Tibial nerve (tissue), 4 donors: ENCODE data around the gene NPAP1. TPM values are rescaled to one million over a fixed set of nuclear protein-coding genes. Genes with fewer than 3 reads are reported as not detected.

ENCODE experiments used
- DNase-seq, 2 donors: peaks; one replicate each; pipeline ENCODE4 v3.0.0-alpha.2; 2019; ENCODE audit warnings: low spot score in 2 of 2
- H3K27ac ChIP-seq, 4 donors: fragments of 200-600 bp; sonication (generic) in 3 of 4; one replicate each; pipeline ENCODE4 v1.5.1; 2017 to 2019; ENCODE audit warnings: mild to moderate bottlenecking in 1 of 4
- H3K27me3 ChIP-seq, 2 donors: fragments of 200-600 bp; sonication (generic) in 1 of 2; one replicate each; pipeline versions ENCODE4 v1.5.1 to v1.6.0; 2017 to 2019
- H3K36me3 ChIP-seq, 3 donors: fragments of 200-600 bp; sonication (generic); one replicate each; pipeline ENCODE4 v1.5.1; 2018 to 2019
- H3K4me1 ChIP-seq, 4 donors: fragments of 200-600 bp; sonication (generic) in 3 of 4; one replicate each; pipeline ENCODE4 v1.5.1; 2017 to 2019
- H3K4me3 ChIP-seq, 4 donors: fragments of 200-600 bp; sonication (generic) in 3 of 4; one replicate each; pipeline ENCODE4 v1.5.1; 2017 to 2019; ENCODE audit warnings: mild to moderate bottlenecking in 1 of 4, moderate library complexity in 1 of 4
- H3K9me3 ChIP-seq, 4 donors: fragments of 200-600 bp; sonication (generic) in 3 of 4; one replicate each; pipeline ENCODE4 v1.5.1; 2017 to 2019
- CTCF ChIP-seq, 5 experiments: fragments of 200-600 bp in 3 of 5; fragments of 450-650 bp in 2 of 5; sonication (generic) in 3 of 5; IDR thresholded peaks; one replicate each; pipeline ENCODE4 v1.5.1; 2016 to 2019; ENCODE audit warnings: antibody characterized with exemption in 5 of 5, mild to moderate bottlenecking in 3 of 5, moderate library complexity in 2 of 5
- EP300 ChIP-seq, 2 donors: sonication (generic); formaldehyde crosslinking; IDR thresholded peaks; one replicate each; pipeline ENCODE4 v1.6.1; 2017; ENCODE audit warnings: antibody characterized with exemption in 2 of 2, mild to moderate bottlenecking in 1 of 2
- POLR2A ChIP-seq, 2 donors: fragments of 450-650 bp; IDR thresholded peaks; one replicate each; pipeline ENCODE4 v1.6.1; 2017; ENCODE audit warnings: antibody characterized with exemption in 2 of 2, mild to moderate bottlenecking in 2 of 2, moderate library complexity in 2 of 2
- WGBS, 2 donors: methylation state at CpG; one replicate each; pipeline ENCODE4 v1.1.5; 2018; 5-methylcytosine and 5-hydroxymethylcytosine counted together
- total RNA-seq, 4 donors: library from RNA; depleted of rRNA; stranded (reverse); fragments of >200 nt; gene quantifications; one replicate each; pipeline ENCODE4 v1.1.0, GENCODE V29; 2016

NPAP1 gene
- total RNA-seq, 4 donors from 2014 or later: not detected

DNA sequence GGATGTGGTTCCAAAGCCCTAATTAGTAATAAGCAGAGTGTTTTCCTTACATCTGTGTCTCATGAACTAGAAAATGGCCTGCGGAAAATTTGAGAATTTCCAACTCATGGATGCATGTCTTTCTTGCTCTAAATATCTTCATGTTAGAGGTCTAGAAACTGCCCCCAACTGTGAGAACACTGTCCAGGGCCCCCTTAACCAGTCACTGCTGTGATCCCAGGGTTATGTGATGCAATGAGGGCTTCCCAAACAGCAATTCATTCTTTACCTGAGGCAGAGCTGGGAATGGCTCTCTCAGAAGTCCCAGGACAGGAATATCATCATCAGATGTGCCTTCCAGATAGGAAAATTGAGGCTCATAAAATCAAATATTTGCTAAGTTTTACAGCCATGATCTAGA is 8.2 kb downstream of the NPAP1 start:
- Histone ChIP-seq H3K27me3 (no peaks in the 10 kb centered on the region), H3K36me3 (no peaks in the 10 kb centered on the region), H3K9me3 (no peaks in the 10 kb centered on the region), H3K4me3 (no peak overlapping the region), H3K27ac (no peak overlapping the region), H3K4me1 (no peaks in the 10 kb centered on the region)
- no peak for DNase-seq
- 96 to 100% methylated on average over 1 of the region's 1 CpG for WGBS, 2 donors
- TF ChIP-seq CTCF (IDR thresholded peaks at IDR 0.05) (no peak), POLR2A (IDR thresholded peaks at IDR 0.05) (no peak), EP300 (IDR thresholded peaks at IDR 0.05) (no peak)

DNA sequence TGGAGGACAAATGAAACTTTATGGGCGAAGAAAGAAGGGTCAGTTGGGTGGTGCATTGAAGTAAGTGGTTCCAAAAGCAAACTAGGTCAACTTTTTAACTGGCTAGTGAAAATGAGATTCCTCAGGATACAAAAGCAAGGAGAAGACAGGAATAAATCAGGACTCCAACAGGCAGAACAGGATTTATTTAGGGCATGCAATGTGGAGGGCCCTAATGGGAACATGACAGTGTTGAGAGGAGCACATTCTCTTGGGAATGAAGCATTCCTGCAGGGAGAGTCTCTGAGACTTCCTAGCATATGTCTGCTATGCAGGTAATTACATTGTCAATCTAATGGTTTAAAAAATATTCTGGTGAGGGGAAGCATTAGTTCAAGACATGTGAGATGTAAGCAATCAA is 8.7 kb downstream of the NPAP1 start:
- Histone ChIP-seq H3K4me3 (no peak overlapping the region), H3K9me3 (no peaks in the 10 kb centered on the region), H3K27ac (no peak overlapping the region), H3K4me1 (no peaks in the 10 kb centered on the region), H3K36me3 (no peaks in the 10 kb centered on the region), H3K27me3 (no peaks in the 10 kb centered on the region)
- TF ChIP-seq EP300 (IDR thresholded peaks at IDR 0.05): no peak
- no peak for TF ChIP-seq CTCF (IDR thresholded peaks at IDR 0.05)
- TF ChIP-seq POLR2A (IDR thresholded peaks at IDR 0.05): no peak
- WGBS, 2 donors: 49 to 61% methylated on average over 1 of the region's 1 CpG
- DNase-seq: no peak

DNA sequence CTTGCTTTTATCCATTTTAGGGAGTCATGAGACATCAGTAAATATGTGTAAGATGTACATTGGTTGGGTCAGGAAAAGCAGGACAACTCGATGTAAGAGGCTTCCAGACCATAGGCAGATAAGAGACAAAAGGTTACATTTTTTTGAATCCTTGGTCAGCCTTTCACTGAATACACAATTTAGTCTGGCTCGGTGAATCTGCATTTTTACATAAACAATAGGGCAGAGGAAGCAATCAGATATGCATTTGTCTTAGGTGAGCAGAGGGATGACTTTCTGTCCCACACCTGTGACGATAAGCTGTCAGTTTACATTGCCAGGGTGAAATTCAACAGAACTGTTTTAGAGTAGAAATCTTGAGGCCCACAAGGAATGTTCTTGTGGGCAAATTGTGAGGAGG is 20.6 kb downstream of the NPAP1 start:
- no peak overlapping the region for H3K4me3 ChIP-seq
- no peaks in the 10 kb centered on the region for H3K36me3 ChIP-seq
- no peak for DNase-seq
- TF ChIP-seq CTCF (IDR thresholded peaks at IDR 0.05) (no peak), EP300 (IDR thresholded peaks at IDR 0.05) (no peak), POLR2A (IDR thresholded peaks at IDR 0.05) (no peak)
- H3K27ac ChIP-seq: no peak overlapping the region
- peaks cover 0 to 3% (median 0%) of the 10 kb centered on the region in 4 donors for H3K9me3 ChIP-seq
- WGBS, 2 donors: 50 to 61% methylated on average over 3 of the region's 3 CpGs
- H3K27me3 ChIP-seq: no peaks in the 10 kb centered on the region
- no peaks in the 10 kb centered on the region for H3K4me1 ChIP-seq

DNA sequence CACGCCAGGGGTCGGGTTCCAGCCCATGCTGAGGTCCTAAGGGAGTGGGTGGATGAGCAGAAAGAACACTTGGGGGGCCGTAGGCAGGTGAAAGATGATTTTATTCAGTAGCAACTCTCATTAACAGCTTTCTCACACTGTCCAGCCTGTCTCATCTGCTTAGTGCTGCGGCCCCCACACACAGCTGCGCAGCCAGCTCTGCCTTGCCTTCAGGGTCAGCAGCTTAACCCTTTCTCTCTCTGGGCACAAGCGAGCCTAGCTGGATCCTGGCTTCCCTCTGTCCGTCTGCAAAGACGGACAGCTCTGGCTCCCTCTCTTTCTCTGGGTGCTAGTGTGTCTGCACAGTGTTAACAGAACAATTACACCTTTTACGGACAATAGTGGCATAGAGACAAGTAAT is 21.3 kb downstream of the NPAP1 start:
- Histone ChIP-seq H3K4me1 (no peaks in the 10 kb centered on the region), H3K27me3 (no peaks in the 10 kb centered on the region), H3K9me3 (no peaks in the 10 kb centered on the region), H3K36me3 (no peaks in the 10 kb centered on the region), H3K27ac (no peak overlapping the region), H3K4me3 (no peak overlapping the region)
- TF ChIP-seq POLR2A (IDR thresholded peaks at IDR 0.05) (no peak), EP300 (IDR thresholded peaks at IDR 0.05) (no peak), CTCF (IDR thresholded peaks at IDR 0.05) (no peak)
- WGBS, 2 donors: 50 to 58% methylated on average over 9 of the region's 9 CpGs
- DNase-seq: no peak

GRCh38 chr15:24718289-24719082 is 42.9 kb downstream of the NPAP1 start:
- Histone ChIP-seq H3K4me3 (no peak overlapping the region), H3K9me3 (peaks cover 0 to 19% (median 0%) of the 10 kb centered on the region in 4 donors), H3K27ac (no peak overlapping the region), H3K4me1 (no peaks in the 10 kb centered on the region), H3K36me3 (no peaks in the 10 kb centered on the region), H3K27me3 (no peaks in the 10 kb centered on the region)
- WGBS, 2 donors: 66 to 69% methylated on average over 3 to 5 of the region's 5 CpGs
- TF ChIP-seq EP300 (IDR thresholded peaks at IDR 0.05) (no peak), CTCF (IDR thresholded peaks at IDR 0.05) (no peak), POLR2A (IDR thresholded peaks at IDR 0.05) (no peak)
- DNase-seq: no peak
